Measurements from ENCODE around the gene OR10K2. TPM values are rescaled to one million over a fixed set of nuclear protein-coding genes. Genes with fewer than 3 reads are reported as not detected.
"Not testable (repeated sequence)": the region's sequence is repeated elsewhere in the genome, so short reads cannot be mapped to it uniquely, and the experiment has no call there.

Gene OR10K2
- total RNA-seq, 3 donors from 2014 or later = not detected

- no peaks in the 10 kb centered on the region for H3K36me3 ChIP-seq (ENCODE audit: low read depth)
Measured at GRCh38 chr1:158445376-158445775, 19.3 kb upstream of the OR10K2 start.

GRCh38 chr1:158434741-158435140, 8.7 kb upstream of the OR10K2 start:
- Histone ChIP-seq H3K36me3 (ENCODE audit: low read depth) (no peaks in the 10 kb centered on the region), H3K9me3 (peaks cover 5% of the 10 kb centered on the region), H3K4me3 (no peak overlapping the region), H3K4me1 (ENCODE audit: low read depth) (no peaks in the 10 kb centered on the region)
- ATAC-seq (no peak), DNase-seq (no peak)
- intact Hi-C loops (cut with DNase I, micrococcal nuclease) = no loop called here
- no peak for TF ChIP-seq CTCF (IDR thresholded peaks at IDR 0.05)

More at GRCh38 chr1:158445376-158445775, 19.3 kb upstream of the OR10K2 start:
- ATAC-seq (no peak), DNase-seq (no peak)
- intact Hi-C loops (cut with DNase I, micrococcal nuclease) = no loop called here
- no peak for TF ChIP-seq CTCF (IDR thresholded peaks at IDR 0.05)
- no peaks in the 10 kb centered on the region for H3K4me1 ChIP-seq (ENCODE audit: low read depth)
- no peaks in the 10 kb centered on the region for H3K9me3 ChIP-seq
- H3K4me3 ChIP-seq = no peak overlapping the region

GRCh38 chr1:158430163-158430562, 4.1 kb upstream of the OR10K2 start:
- H3K36me3 ChIP-seq (ENCODE audit: low read depth); ATAC-seq; intact Hi-C loops (cut with DNase I, micrococcal nuclease); DNase-seq; H3K4me1 ChIP-seq (ENCODE audit: low read depth); H3K9me3 ChIP-seq; H3K4me3 ChIP-seq: not testable (repeated sequence)

- intact Hi-C loops (cut with DNase I, micrococcal nuclease) = no loop called here
- DNase-seq (no peak), ATAC-seq (no peak)
- H3K9me3 ChIP-seq = no peaks in the 10 kb centered on the region
- no peak overlapping the region for H3K4me3 ChIP-seq
- H3K36me3 ChIP-seq (ENCODE audit: low read depth) = no peaks in the 10 kb centered on the region
- no peak for TF ChIP-seq CTCF (IDR thresholded peaks at IDR 0.05)
- no peaks in the 10 kb centered on the region for H3K4me1 ChIP-seq (ENCODE audit: low read depth)
Measured at GRCh38 chr1:158425027-158425426, 1.0 kb downstream of the OR10K2 start.

GRCh38 chr1:158422212-158422611, 3.8 kb downstream of the OR10K2 start:
- TF ChIP-seq CTCF (IDR thresholded peaks at IDR 0.05) = no peak
- Histone ChIP-seq H3K9me3 (no peaks in the 10 kb centered on the region), H3K4me1 (ENCODE audit: low read depth) (no peaks in the 10 kb centered on the region), H3K4me3 (no peak overlapping the region), H3K36me3 (ENCODE audit: low read depth) (no peaks in the 10 kb centered on the region)
- DNase-seq (no peak), ATAC-seq (no peak)
- intact Hi-C loops (cut with DNase I, micrococcal nuclease) = no loop called here

GRCh38 chr1:158417586-158417985, 8.5 kb downstream of the OR10K2 start:
- Histone ChIP-seq H3K9me3 (no peaks in the 10 kb centered on the region), H3K36me3 (ENCODE audit: low read depth) (no peaks in the 10 kb centered on the region), H3K4me1 (ENCODE audit: low read depth) (no peaks in the 10 kb centered on the region), H3K4me3 (no peak overlapping the region)
- DNase-seq (no peak), ATAC-seq (no peak)
- intact Hi-C loops (cut with DNase I, micrococcal nuclease) = no loop called here
- no peak for TF ChIP-seq CTCF (IDR thresholded peaks at IDR 0.05)

All from mucosa of descending colon (tissue), 3 donors.